ENCODE results near the gene NHLRC2.

The NHLRC2 gene

DNA sequence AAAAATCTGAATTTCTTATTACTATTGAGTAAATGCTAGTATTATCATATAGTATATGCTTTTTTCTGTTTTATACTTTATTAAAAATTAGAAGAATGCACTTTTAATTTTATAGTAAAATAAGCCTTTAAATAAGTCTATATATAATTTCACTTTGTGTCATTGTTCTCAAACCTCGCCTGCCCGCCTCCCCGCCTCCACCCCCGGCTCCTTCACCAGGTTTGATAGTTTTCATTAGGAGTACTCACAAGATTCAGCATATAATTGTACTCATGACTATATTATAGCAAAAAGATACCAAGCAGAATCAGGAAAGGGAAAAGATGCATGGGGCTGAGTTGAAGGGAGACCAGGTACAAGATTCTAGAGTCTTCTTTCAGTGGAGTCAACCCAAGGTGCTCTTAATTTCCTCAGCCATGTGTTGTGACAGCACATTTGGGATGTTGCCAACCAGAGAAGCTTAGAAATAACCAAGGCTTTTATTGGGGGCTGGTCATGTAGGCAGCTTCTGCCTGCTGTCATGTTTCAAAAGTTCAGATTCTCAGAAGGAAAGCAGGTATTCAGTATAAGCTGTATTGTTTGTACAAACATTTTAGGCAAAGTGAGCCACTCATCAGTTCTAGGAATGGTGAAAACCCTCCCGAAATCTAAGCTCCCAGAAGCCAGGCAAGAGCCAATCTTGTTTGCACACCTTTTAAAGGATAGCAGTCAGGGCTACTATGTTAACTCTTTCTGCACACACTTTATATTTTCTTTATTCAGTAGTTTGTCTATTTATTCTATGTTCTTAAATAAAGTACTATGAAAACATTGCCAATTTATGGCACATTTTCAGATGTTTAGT lies 12.3 kb downstream of the NHLRC2 start:
- no peak for DNase-seq

DNA sequence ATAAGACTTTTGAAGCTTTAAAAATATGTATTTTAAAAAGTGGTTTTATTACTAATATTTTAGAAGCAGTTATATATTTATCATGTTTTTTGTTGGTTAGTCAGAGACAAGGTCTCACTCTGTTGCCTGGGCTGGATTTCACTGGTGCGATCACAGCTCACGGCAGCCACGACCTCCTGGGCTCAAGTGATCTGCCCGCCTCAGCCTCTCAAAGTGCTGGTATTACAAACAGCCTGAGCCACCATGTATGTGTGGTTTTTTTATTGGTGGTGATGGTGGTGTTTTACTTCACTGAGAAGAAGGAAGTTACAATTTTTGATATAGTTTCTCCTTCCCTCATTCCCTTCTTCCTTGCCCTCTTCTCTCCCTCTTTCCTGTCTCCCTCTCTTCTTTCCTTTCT lies 13.4 kb downstream of the NHLRC2 start:
- DNase-seq = no peak

DNA sequence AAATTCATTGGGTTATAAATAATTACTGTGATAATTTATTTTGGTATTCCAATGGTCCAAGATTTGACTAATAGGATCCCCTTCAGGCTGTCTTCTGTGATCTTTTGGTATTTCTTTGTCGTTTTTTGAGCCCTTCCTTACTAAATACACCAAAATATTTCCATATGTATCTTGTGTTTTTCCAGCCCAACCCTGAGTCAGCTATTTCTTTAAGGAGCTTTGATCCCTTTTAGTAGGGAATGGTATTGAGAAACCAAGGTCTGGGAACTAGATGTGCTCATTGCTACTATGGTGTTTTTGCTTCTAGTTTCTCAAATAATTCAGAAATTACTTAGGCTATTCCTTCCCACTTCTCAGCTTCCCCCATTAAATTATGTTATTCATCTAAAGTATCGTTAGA lies 15.3 kb downstream of the NHLRC2 start:
- no peak for DNase-seq

DNA sequence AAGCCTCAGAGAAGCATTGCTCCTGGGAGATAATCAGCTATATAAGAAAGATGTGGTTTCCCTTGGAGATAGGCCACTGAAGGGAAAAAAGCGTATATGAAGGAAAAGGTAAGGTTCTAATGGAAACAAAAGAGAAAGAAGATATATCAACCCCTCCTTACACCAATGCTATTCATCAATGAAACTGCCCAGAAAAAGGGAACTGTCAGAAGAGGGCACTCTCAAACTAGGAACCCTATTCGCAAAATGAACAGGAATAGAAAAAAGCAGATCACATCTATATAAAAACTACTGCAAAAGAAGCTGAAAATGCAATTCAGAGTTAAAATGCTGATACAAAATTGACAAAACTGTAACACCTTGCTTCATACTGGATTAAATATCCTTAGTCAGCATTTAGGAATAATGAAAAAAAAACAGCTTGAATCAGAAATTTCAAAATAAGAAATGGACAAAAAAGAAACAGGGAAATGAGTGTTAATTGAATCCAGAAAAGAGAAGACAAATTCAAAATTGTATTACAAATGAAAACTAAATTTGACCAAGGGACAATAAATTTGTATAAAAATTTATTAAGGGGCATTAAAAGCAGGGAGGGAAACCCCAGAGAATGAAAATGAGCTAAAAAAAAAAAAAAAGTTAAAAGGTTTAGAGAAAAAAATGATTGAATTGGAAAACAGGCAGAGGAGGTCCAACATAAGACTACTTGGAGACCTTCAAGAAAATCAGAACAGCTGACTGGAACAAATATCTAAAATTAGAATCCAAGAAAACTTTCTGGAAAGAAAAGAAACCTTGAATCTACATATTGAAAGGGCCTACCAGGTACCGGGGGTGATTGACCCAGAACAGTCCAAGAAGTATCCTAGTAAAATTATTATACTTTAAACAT lies 17.9 kb downstream of the NHLRC2 start:
- DNase-seq = no peak

DNA sequence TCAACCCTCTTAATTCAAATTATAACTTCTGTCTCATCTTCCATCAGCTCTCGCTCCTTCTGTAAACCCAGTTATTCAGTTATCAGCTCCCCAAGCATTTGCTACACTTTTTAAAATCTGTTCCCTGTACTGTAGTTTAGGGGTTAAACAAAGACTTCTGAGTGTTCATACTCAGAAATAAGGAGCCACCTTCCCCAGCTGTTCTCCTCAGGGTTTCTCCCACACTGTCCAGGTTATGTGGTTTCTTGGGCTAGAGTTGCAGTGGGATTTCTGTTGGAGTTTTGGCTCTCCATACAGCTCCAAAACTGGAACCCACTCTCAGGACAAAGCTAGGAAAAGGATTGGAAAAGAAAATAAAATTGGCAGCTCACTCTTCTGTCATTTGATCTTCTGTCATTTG lies 20.8 kb downstream of the NHLRC2 start:
- DNase-seq = no peak

DNA sequence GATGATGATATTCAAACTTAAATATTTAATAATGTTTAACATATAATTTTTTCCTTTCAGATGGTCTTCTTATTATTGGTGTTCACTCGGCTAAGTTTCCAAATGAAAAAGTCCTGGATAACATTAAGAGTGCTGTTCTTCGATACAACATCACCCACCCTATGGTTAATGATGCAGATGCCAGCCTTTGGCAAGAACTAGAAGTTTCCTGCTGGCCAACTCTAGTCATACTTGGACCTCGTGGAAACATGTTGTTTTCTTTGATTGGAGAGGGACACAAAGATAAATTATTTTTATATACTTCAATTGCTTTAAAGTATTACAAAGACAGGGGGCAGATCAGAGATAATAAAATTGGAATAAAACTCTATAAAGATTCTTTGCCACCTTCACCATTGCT lies 22.0 kb downstream of the NHLRC2 start:
- DNase-seq = no peak

DNA sequence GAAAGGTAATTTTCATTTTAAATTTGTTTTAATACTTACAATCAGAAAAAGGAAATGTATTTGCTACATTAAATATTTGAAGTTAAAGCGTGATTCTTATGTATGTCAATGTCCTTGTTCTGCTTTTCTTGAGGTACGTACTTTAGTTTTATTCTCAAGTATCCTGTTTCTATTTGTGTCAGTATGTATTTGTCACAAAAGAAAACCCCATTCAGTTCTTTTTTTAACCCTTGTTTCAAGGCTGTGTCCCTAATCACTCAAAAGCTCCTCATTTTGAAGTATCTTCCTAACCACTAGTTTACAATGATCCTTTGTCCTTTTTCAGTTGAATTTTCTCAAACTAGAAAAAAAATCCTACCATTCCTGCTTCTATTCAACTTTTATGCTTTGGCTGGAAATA lies 25.2 kb downstream of the NHLRC2 start:
- DNase-seq = no peak

DNA sequence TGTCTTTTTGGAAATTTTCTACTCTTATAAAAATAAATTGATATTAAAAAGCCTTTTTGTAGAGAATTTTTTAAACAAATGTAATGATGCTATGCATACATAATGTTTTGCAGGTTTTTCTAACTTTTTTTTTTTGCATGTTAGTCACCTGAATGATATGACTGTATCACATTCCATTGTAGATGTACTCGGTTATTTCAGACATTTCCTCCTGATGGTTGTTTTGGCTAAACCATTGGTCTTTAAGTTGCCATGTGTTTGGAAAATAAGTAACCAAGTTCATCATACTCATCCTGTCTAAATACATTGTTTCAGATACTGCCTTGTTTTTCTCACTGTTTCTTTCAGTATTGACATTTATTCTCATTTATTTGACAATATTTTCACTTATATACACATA lies 25.8 kb downstream of the NHLRC2 start:
- no peak for DNase-seq

DNA sequence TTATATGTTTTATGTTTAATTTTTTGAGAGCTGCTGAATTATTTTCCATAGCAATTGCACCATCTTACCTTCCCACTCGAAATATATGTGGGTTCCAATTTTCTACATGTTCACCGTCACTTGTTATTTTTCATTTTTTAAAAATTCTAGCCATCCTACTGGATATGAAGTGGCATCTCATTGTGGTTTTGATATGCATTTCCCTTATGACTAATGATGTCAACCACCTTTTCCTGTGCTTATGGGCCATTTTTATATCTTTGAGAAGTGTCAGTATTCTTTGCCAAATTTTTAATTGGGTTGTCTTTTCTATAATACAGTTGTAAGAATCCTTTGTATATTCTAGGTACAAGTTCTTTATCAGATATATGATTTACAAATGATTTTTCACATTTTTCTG lies 27.8 kb downstream of the NHLRC2 start:
- no peak for DNase-seq

DNA sequence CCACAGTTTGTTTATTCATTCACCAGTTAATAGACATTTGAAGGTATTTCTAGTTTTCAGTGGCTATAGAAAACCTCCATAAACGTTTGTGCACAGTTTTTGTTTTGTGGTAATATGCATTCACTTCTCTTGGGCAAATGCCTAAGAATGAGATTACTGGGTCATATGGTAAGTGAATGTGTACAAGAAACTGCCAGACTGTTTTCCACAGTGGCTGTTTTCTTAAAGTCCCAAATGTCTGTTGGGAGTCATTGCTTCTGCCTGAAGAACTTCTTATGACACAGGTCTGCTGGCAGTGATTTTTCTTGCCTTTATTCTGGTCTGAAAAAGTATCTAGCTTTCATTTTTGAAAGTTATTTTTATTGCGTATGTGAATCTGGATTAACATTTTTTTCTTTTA lies 35.5 kb downstream of the NHLRC2 start:
- no peak for DNase-seq

DNA sequence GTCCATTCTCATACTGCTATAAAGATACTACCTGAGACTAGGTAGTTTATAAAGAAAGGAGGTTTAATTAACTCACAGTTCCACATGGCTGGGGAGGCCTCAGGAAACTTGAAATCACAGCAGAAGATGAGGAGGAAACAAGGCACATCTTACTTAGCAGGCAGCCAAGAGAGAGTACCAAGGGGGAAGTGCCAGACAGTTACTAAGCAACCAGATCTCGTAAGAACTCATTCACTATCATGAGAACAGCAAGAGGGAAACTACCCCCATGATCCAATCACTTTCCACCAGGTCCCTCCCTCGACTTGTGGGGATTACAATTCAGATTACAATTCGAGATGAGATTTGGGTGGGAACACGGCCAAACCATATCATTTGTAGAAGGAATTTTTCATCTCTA lies 36.3 kb downstream of the NHLRC2 start:
- no peak for DNase-seq

DNA sequence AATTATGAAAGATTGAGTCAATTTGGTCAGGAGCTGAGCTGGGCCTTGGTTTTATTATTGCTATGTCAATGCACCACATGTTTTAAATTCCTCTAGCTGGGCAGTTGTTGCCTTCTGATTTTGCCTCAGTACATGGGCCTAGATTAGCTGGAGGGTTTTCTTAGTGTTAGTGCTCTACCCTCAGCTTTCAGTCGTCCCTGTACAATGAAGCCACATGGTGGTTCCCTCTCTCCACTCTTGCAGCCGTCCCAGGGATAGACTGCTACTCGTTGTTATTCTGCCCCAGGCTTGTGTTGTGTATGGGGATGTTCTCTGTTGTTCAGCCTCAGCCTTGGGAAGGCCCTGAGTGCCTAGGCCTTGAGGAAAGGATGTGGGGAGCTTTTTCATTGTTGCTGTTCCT lies 37.0 kb downstream of the NHLRC2 start:
- DNase-seq = no peak

DNA sequence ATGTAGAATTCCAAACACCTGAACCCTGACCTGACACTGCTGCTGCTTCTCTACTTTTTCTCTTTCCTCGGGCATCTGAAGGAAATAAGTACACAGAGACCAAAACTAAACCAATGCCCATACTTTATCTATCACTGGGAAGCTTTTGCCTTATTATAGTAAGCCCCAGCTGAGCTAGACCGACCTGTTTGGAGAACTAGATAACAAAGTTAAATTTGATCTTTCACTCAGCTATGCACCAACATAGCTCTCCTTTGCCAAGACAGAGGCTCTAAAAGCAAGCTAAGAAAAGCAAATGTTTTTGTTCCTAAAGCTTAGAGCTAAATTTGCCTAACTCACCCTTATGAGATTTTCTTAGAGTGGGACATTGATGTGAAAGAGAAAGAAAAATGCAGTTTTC lies 39.1 kb downstream of the NHLRC2 start:
- no peak for DNase-seq

DNA sequence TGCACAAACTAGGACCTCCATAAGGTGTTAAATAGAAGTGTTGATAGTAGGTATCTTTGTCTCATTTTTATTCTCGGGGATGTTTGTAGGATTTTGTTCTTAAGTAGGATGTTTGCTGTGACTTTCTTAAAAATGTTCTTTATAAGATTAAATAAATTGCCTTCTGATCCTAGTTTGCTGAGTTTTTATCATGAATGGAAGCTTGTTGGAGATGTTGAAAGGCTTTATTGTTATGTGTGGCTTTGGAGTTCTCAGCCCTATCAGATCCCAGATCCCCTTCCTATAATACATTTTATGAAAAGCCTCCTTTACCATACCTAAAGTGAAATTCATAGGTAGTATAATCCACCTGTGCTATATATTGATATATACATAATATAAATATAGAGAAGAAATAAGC lies 40.1 kb downstream of the NHLRC2 start:
- no peak for DNase-seq

DNA sequence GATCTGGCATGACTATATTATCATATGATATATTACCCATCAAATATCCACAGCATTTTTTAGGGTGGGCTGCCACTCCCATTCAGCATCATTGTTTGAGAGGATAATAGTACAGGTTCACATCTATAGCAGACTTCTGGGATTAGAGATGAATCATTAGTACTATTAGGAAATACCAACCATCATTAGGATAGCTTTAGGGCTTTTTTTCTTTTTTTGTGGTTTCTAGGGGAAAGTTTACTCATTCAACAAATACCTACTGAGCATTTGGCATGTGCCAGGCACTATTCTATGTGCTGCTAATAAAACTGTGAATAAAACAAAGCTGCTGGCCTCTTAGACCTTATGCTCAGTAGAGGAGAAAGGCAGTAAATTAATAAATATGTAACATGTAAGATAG lies 40.6 kb downstream of the NHLRC2 start:
- DNase-seq = no peak

DNA sequence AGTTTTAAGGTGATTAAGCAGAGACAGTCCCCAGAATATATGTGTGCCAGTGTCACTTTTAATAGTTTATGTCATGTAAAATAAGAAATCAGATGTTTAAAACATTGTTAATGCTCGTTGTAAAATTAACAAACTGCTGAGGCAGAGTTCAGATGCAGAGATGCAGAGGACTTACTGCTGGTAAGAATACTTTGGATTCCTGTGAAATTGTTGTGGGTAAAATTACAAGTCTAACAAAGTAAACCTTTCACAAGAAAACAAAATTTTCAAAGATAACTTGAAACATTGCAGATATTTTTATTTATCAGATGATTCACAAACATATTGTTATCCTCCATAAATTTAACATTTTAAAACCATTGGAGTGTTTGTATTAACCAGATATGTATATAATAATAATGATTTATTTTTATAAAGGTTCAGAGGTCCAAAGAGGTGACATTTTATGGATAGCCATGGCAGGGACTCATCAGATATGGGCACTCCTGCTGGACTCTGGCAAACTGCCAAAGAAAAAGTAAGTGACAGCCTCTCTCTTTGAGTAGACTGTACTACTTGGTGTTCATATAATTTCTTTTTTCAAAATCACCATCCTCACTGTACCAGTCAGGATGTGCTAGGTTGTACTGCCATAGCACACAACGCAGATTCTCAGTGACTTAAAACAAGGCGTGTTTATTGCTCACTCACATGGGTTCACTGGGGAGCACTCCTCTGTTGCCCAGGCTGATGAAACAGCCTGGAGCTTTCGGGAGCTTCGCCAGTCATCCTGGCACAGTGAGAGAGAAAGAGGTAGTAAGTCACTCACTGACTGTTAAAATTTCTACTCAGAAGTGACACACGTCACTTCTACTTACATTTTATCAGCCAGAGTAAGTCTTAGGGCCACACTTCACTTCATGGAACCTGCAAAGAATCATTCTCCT lies 43.5 kb downstream of the NHLRC2 start:
- no peak for DNase-seq

DNA sequence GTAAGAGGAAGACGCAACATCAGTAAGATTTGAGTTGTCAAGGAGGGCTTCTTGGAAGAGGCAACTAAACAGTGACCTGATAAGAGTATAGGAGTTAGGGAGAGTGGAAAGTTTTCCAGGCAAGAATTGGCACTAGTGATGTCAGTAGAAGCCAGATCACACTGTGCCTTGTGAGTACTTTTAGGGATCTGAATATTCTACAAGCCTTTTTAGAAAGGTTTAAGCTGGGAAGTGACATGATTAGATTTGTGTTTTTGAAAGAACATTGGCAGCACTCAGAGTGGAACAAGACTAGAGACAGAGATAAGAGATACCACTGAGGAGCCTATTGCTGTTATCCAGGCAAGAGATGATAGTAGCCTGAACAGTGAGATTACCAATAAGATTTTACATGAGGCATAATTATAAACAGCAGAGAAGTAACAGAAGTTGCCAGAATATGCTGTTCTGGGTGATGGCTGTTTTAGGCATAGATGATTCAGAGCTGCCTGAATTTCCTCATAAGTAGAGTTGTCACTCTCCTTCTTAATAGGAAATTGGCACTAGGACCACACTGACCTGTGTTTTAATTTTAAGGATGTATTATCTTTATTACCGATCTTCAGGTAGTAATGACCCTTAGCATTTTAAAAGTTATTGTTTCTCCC lies 45.6 kb downstream of the NHLRC2 start:
- no peak for DNase-seq

DNA sequence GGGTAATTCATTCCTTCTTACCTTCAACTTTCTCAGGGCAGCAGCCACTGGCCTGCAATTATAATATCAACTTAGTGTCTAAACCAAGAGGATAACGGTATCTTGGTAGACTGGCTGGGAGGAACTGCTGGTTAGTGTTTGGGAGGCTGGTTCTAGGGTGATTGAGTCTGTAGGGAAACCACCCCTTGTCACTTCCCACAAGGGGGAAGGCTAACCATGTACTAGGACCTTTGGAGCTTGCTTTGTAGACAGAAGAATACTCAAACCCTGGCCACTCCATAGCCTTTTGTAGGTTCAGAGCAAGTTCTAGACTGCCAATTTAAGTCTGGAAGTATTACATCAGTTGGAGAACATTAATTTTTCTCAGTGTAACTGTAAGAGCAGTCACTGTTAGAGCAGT lies 51.3 kb downstream of the NHLRC2 start:
- DNase-seq = no peak

DNA sequence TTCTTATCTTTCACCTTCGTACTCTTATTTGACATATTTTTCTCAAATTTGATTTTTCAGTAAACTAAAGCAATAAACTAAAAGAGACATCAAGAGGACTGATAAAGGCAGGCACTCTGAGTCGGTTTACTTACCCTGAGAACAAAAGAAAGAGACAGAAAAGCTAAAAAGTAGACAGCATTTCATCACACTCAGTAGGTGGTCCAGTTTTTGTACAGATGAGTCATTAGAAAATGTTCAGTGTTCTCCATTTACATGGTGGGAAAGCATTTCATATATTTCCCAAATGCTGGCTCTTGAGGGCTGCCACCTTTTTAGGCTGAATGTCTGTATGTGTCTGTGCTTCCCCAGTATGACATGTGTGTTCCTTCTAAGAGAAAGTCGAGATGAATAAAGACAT lies 52.7 kb downstream of the NHLRC2 start:
- DNase-seq = no peak

DNA sequence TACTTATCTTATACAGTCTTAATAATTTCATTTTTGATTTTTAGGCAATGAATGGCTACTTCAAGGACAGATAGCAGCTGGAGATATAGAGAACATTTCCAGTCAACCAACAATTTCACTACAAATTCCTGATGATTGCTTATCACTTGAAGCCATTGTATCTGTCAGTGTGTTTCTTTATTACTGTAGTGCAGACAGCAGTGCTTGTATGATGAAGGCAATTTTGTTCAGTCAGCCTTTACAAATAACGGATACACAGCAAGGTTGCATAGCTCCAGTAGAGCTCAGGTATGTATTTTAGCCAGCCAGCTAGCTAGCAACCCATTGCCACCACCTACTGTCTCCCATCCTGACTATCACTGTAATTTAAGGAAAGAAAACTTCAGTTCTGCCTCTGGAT lies 53.8 kb downstream of the NHLRC2 start:
- DNase-seq = no peak

DNA sequence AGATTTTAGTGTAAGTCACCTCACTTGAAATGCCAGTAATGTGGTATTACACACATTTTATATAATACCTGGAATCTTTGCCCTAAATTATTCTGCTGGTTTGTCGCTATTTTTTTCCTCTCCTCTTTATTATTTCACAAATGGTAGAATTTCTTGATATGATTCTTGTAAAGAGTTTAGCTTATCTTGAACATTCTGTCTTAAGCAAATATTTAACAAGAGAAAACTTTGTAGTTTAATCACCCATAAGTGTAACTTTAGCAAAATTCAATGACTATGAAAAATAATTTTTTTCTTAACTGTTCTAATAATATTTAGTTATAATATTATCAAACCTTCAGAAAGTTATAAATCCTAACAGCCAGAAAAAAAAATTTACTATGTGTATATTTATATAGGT lies 56.7 kb downstream of the NHLRC2 start:
- no peak for DNase-seq

DNA sequence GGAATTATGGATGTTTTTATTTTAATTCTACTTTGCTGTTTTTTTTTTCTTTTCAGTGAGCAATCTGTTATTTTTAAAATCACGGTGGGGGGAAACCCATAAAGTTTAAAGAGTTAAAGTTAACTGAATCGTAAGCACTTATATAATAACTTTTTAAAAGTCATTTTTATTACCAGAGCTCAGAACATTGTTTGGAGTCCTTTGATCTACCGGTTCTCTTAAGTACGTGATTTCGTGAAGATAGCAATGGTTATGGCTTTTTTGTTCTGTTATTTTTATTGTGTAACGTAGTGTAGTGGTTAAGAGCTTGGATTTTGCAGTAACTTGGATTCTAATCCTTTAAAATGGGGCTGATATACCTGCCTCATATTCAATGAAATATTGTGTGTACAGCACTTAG lies 57.4 kb downstream of the NHLRC2 start:
- no peak for DNase-seq

DNA sequence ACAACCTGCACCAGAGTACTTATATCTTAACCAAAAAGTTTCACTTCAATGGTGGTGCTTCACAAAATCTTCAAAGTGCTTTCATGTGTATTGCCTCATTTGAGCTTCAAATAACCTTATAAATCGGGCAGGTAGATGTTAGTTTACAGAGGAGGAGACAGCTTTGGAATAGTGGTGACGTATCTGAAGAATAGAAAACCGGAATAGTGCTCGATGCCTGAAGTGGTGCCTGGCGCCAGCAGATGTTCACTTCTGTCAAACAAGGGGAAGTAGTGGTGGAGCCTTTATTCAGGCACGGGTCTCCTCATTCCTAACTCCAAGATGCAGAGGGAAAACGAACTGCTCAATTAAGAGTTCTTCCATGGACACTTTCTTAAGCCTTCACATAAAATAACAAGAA lies 58.1 kb downstream of the NHLRC2 start:
- DNase-seq = no peak

Data from CD4-positive, alpha-beta T cell treated with Interferon alpha-2 for 1 hour (primary cell).